GM23338 (cell line): ENCODE measurements around the gene SH3GL3. TPM values are rescaled to one million over a fixed set of nuclear protein-coding genes. Genes with fewer than 3 reads are reported as not detected.

Source experiments
- ATAC-seq: fragments of 200-7000 bp; cut with Tn5 transposase; 3 replicates; pipeline ENCODE4 v1.9.1; 2020
- DNase-seq: peaks from one replicate; pipeline ENCODE4 v3.0.0-alpha.2; 2015; ENCODE audit warnings: low spot score
- H2AFZ ChIP-seq: fragments of 200-600 bp; sonication (generic); 2 replicates; pipeline ENCODE4 v1.8.0; 2016; ENCODE audit warnings: antibody characterized with exemption, mild to moderate bottlenecking, moderate library complexity
- H3F3A ChIP-seq: fragments of 200-600 bp; sonication (generic); replicated peaks from 2 replicates; pipeline ENCODE4 v1.8.0; 2017; ENCODE audit warnings: antibody characterized with exemption, mixed run types, low read depth
- H3K27ac ChIP-seq: fragments of 200-600 bp; sonication (generic); 2 replicates; pipeline ENCODE4 v1.6.1; 2016; ENCODE audit warnings: low read depth
- H3K27me3 ChIP-seq: fragments of 200-600 bp; sonication (generic); 2 replicates; pipeline ENCODE4 v1.8.0; 2016; ENCODE audit warnings: mild to moderate bottlenecking, mixed run types, moderate library complexity; ENCODE audit not compliant: insufficient read depth
- H3K36me3 ChIP-seq: fragments of 200-600 bp; sonication (generic); 2 replicates; pipeline ENCODE4 v1.8.0; 2016; ENCODE audit warnings: mild to moderate bottlenecking; ENCODE audit not compliant: insufficient read depth
- H3K4me1 ChIP-seq: fragments of 200-600 bp; sonication (generic); 2 replicates; pipeline ENCODE4 v1.8.0; 2016; ENCODE audit warnings: mild to moderate bottlenecking, moderate library complexity; ENCODE audit not compliant: insufficient read depth
- H3K4me2 ChIP-seq: fragments of 200-600 bp; sonication (generic); 2 replicates; pipeline ENCODE4 v1.7.1; 2017; ENCODE audit warnings: mixed run types
- H3K4me3 ChIP-seq: fragments of 200-600 bp; sonication (generic); 2 replicates; pipeline ENCODE4 v1.6.1; 2016; ENCODE audit warnings: mixed run types
- H3K79me2 ChIP-seq: fragments of 200-600 bp; sonication (generic); replicated peaks from 2 replicates; pipeline ENCODE4 v1.8.0; 2017; ENCODE audit warnings: mild to moderate bottlenecking; ENCODE audit not compliant: insufficient read depth
- H3K9me2 ChIP-seq: fragments of 200-600 bp; sonication (generic); 2 replicates; pipeline ENCODE4 v1.8.0; 2017; ENCODE audit not compliant: insufficient read depth
- H4K20me1 ChIP-seq: fragments of 200-600 bp; sonication (generic); replicated peaks from 2 replicates; pipeline ENCODE4 v1.8.0; 2017; ENCODE audit warnings: mild to moderate bottlenecking; ENCODE audit not compliant: insufficient read depth
- H3K27ac Mint-ChIP-seq: 2 replicates; pipeline ENCODE4 v1.8.0; 2020; ENCODE audit warnings: inconsistent platforms, mild to moderate bottlenecking, moderate library complexity, mixed read lengths
- H3K27me3 Mint-ChIP-seq: 3 replicates; pipeline ENCODE4 v1.8.0; 2022; ENCODE audit warnings: low read depth, mild to moderate bottlenecking, moderate library complexity, mixed read lengths, inconsistent platforms; ENCODE audit not compliant: insufficient read depth, poor library complexity
- H3K36me3 Mint-ChIP-seq: 3 replicates; pipeline ENCODE4 v1.8.0; 2021; ENCODE audit warnings: low read depth, mild to moderate bottlenecking, inconsistent platforms, moderate library complexity, mixed read lengths
- H3K4me1 Mint-ChIP-seq: 3 replicates; pipeline ENCODE4 v1.8.0; 2020; ENCODE audit warnings: mild to moderate bottlenecking, inconsistent platforms, mixed read lengths
- H3K4me3 Mint-ChIP-seq: 3 replicates; pipeline ENCODE4 v1.8.0; 2021; ENCODE audit warnings: moderate library complexity, mild to moderate bottlenecking, inconsistent platforms, mixed read lengths
- H3K9me3 Mint-ChIP-seq: 3 replicates; pipeline ENCODE4 v1.8.0; 2020; ENCODE audit warnings: moderate library complexity, mild to moderate bottlenecking, inconsistent platforms, mixed read lengths
- NANOG ChIP-seq: IDR thresholded peaks from 2 replicates; pipeline ENCODE4 v1.6.1; 2016; ENCODE audit warnings: antibody characterized with exemption, borderline replicate concordance
- STAT1 ChIP-seq: IDR thresholded peaks from one replicate; pipeline ENCODE4 v1.6.1; 2016; ENCODE audit warnings: antibody characterized with exemption; ENCODE audit not compliant: unreplicated experiment
- ZNF114 ChIP-seq: fragments of 250-450 bp; sonication (Bioruptor Pico); IDR thresholded peaks from 2 replicates; pipeline ENCODE4 v1.5.0; 2020; ENCODE audit warnings: mild to moderate bottlenecking, moderate library complexity
- ZNF462 ChIP-seq: fragments of 250-450 bp; sonication (Bioruptor Pico); IDR thresholded peaks from 2 replicates; pipeline ENCODE4 v1.5.0; 2020; ENCODE audit warnings: mild to moderate bottlenecking, moderate library complexity
- polyA plus RNA-seq: library from polyadenylated mRNA; unstranded; fragments of >200 nt; fragmentation: Nextera tagmentation; extraction: Ambion mirVana; gene quantifications from 2 replicates; pipeline ENCODE4 v1.2.1, GENCODE V29; 2016
- total RNA-seq: library from RNA; depleted of rRNA; stranded (reverse); fragments of >200 nt; shearing (Covaris generic); gene quantifications from 2 replicates; pipeline ENCODE4 v1.2.3, GENCODE V29; 2014
- TF ChIP-seq, protein P1 (sequence below), 2 experiments: fragments of 200-600 bp in 1 of 2; sonication (generic) in 1 of 2; conservative IDR thresholded peaks; 2 replicates each; pipeline versions ENCODE4 v1.5.1 to v1.6.1; 2016 to 2017; ENCODE audit warnings: antibody characterized with exemption in 2 of 2, low read depth in 2 of 2, mild to moderate bottlenecking in 2 of 2, moderate library complexity in 1 of 2
- TF ChIP-seq, protein P2 (sequence below): IDR thresholded peaks from 2 replicates; pipeline ENCODE4 v1.6.1; 2016; ENCODE audit warnings: antibody characterized with exemption

The SH3GL3 gene
- total and polyA plus RNA-seq, 2 experiments from 2014 or later = 15.9 to 21.1 TPM

DNA sequence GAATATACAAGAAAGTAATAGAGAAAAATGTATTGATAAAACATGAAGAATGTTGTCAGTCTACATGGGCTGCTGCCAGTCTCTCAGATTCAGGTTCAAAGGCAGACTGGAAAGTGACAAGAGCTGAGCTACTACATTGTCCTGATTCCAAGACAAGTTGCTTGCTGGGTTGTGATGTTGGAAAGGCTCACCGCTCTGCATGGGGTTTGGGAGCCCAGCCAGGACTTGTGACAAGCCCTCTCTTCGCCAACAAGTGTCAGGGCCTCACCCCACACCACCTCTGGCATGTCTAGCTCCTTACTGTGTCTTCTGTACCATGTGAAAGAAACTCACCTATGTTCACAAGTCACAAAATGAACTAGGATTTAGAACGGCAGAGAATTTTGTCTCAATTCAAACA lies 43.0 kb upstream of the SH3GL3 start (continued):
- TF ChIP-seq ZNF462 (CRISPR knock-in tag) (no peak), NANOG (no peak), ZNF114 (CRISPR knock-in tag) (no peak)
- TF ChIP-seq, protein P1, sequence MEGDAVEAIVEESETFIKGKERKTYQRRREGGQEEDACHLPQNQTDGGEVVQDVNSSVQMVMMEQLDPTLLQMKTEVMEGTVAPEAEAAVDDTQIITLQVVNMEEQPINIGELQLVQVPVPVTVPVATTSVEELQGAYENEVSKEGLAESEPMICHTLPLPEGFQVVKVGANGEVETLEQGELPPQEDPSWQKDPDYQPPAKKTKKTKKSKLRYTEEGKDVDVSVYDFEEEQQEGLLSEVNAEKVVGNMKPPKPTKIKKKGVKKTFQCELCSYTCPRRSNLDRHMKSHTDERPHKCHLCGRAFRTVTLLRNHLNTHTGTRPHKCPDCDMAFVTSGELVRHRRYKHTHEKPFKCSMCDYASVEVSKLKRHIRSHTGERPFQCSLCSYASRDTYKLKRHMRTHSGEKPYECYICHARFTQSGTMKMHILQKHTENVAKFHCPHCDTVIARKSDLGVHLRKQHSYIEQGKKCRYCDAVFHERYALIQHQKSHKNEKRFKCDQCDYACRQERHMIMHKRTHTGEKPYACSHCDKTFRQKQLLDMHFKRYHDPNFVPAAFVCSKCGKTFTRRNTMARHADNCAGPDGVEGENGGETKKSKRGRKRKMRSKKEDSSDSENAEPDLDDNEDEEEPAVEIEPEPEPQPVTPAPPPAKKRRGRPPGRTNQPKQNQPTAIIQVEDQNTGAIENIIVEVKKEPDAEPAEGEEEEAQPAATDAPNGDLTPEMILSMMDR (conservative IDR thresholded peaks at IDR 0.05; ENCODE audit: low read depth in 2 of 2) = no peak

DNA sequence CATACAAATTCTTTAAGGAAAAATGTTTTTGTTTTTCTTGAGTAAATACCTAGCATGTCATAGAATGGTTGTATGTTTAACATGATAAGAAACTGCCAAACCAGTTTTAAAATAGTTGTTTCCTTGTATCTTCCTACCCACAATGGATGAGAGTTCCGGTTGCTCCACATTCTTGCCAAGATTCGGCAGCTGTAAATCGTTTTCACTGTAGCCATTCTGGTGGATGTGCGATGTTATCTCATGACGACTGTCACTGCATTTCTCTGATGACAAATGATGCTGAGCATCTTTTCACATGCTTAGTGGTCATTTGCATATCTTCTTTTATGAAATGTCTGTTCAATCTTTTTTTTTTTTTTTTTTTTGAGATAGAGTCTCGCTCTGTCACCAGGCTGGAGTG lies 36.6 kb upstream of the SH3GL3 start:
- Mint-ChIP-seq H3K4me3 (no peak overlapping the region), H3K27ac (no peak overlapping the region), H3K4me1 (no peaks in the 10 kb centered on the region), H3K27me3 (peaks cover 3% of the 10 kb centered on the region), H3K9me3 (no peaks in the 10 kb centered on the region), H3K36me3 (no peaks in the 10 kb centered on the region)
- H2AFZ ChIP-seq = no peak overlapping the region
- no peak overlapping the region for H3K4me3 ChIP-seq
- H3K36me3 ChIP-seq = no peaks in the 10 kb centered on the region
- H3K9me2 ChIP-seq = 0 out of 2 replicates have a peak, but pooled peaks cover 5% of the 10 kb centered on the region
- no peaks in the 10 kb centered on the region for H4K20me1 ChIP-seq
- TF ChIP-seq STAT1 (no peak), ZNF462 (CRISPR knock-in tag) (no peak)
- TF ChIP-seq, protein P2, sequence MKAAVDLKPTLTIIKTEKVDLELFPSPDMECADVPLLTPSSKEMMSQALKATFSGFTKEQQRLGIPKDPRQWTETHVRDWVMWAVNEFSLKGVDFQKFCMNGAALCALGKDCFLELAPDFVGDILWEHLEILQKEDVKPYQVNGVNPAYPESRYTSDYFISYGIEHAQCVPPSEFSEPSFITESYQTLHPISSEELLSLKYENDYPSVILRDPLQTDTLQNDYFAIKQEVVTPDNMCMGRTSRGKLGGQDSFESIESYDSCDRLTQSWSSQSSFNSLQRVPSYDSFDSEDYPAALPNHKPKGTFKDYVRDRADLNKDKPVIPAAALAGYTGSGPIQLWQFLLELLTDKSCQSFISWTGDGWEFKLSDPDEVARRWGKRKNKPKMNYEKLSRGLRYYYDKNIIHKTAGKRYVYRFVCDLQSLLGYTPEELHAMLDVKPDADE = no peak
- H3K79me2 ChIP-seq = no peaks in the 10 kb centered on the region
- H3K4me2 ChIP-seq = no peak overlapping the region
- H3K27ac ChIP-seq = no peak overlapping the region
- H3K27me3 ChIP-seq = no peaks in the 10 kb centered on the region
- no peak for DNase-seq
- no peaks in the 10 kb centered on the region for H3K4me1 ChIP-seq
- no peak for ATAC-seq
- no peaks in the 10 kb centered on the region for H3F3A ChIP-seq
